ENCODE data around the gene BCL2L12. TPM values are rescaled to one million over a fixed set of nuclear protein-coding genes. Genes with fewer than 3 reads are reported as not detected.

BCL2L12 gene
- polyA plus RNA-seq, 10 donors: 21.3 to 32.7 (median 25.3) TPM

DNA sequence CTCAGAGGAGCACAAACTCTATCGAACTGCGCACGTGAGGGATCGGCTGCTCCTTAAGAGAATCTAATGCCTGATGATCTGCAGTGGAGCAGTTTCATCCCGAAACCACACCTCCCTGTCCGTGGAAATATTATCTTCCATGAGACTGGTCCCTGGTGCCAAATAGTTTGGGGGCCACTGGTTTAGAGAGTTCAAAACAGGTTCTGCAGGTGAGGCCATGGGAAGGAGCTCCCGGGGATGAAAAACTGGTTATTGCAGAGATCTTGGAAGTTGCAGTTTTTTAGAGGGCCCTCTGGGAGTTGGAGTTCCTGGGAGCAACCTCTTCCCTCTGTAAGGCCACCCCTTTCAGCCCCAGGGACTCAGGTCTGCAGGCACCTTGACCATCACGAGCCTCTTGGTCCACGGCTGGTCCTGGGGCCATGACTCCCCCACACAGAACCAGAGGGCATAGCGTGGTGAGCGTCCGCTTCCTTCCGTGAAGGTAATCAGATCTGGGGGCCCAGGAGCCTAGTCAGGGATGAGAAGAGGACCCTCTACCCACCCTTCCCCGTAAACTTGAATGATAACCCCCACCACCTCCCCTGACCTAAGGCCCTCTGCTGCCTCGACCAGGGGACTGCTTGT, 5.3 kb upstream of the BCL2L12 start:
- DNase-seq: no peak

DNA sequence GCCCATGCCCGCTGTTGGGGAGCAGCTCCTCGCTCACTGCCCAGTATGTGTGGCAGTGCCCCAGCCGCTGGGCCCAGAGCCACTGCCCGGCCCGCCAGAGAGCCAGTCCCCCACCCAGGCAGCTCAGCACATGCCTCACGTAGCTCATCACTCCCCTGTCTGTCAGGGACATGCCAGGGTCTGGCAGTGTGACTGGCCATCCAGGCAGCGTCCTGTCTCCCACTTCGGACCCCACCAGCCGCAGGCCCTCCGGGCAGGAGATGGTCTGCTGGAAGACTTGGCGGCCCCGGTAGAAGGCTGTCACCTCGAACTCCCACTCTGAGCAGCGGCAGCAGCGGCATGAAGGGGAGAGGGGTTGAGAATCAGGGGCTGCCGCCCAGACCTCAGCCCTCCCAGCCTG, 3.7 kb upstream of the BCL2L12 start:
- DNase-seq: no peak

- DNase-seq: no peak
These were observed 2.5 kb upstream of the BCL2L12 start for GRCh38 chr19:49663224-49663623.

DNA sequence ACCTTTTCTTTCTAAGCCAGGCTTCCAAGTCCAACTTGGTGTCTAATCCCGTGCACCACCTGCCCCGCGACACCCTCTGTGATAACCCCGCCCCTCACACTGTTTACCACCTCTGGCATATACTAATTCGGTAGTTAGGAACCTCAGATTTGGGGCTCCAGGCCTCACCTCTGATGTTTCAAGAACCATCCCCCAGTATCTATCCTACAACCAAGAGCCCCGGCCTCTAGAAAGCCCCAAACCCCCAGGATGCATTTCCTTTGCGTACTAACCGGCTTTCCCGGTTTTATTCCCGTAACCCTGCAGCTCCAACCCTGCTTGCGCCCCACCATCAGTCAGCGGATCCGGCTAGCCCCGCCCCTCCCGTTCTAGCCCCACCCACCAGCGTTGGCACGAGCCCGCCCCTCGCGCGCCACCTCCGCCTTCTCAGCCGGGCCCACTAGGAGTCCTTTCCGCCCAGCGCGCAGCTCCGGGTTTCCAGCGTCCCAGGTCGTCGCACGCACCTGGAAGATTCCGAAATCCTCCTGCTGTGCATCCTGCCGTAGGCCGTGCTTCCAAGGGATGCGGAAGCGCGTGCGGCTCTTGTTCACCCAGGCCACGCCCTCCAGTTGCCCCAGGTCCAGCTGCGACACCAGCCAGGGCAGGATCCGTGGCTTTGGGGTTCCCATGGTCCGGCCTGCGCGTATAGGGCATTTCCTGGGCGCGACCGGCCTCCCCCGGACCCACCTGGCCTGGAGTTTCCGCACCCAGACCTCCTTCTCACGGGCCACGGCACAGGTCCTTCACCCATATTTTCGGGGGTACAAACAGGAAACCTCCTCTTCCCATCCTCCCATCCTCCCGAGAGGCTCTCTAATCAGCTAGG, 1.3 kb upstream of the BCL2L12 start:
- peak; percentile 65 to 86 (median 70) for DNase-seq

DNA sequence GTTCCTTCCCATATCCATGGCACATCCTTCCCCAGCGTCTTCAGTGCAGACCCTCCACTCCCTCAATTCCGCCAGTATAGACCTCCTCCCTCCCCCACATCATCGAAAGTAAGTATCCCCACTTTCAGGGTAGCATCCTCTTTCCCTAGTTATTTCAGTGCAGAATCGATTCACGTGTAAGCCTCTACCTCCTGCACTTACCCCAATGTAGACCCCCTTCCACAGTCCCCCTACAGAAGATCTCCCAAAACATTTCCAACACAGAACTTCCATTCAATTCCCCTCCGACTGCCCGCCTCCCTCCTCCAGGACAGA, 740 bp upstream of the BCL2L12 start:
- no peak for DNase-seq

GRCh38 chr19:49666120-49666444, 349 bp downstream of the BCL2L12 start:
- DNase-seq: no peak

- DNase-seq: no peak
These were observed 1.7 kb downstream of the BCL2L12 start for GRCh38 chr19:49667473-49667872.

GRCh38 chr19:49669516-49669915, 3.8 kb downstream of the BCL2L12 start:
- no peak for DNase-seq

DNA sequence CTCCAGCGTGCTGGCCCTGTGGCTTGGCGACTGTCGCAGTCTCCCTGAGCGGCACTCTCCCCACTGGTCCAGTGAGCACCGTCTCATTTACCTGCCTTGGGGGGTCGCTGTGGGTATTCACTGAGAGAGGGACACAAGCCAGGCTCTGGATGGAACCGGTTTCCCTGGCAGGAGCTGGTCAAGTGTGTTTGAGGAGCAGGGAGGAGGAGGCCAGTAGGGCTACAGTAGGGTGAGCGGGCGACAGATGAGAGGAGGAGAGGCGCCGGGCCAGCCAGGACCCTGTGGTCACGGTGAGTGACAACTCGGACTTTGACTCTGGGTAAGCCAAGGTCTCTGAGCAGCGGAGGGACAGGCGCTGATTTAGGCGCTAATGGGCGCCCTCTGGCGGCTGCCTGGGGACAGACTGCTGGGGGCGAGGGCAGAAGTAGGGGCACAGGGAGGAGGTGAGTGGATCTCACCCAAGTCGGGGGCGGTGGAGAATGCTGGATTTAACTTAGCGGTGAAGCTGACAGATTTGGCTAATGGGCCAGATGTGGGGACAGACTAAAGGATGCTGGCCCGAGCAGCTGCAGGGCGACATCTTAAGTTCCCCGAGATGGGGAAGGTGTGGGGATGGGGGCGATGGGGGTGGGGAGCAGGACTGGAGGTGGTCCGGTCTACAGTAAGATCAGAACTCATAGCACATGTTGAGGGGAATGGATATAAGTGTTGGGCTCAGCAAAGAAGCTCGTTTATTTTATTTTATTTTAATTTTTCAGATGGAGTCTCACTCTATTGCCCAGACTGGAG, 6.6 kb downstream of the BCL2L12 start:
- DNase-seq: peak in 2 of 3 donors; percentile 69 to 83

GRCh38 chr19:49676136-49676783, 10.5 kb downstream of the BCL2L12 start:
- DNase-seq: peak in 1 of 3 donors; percentile 95

DNA sequence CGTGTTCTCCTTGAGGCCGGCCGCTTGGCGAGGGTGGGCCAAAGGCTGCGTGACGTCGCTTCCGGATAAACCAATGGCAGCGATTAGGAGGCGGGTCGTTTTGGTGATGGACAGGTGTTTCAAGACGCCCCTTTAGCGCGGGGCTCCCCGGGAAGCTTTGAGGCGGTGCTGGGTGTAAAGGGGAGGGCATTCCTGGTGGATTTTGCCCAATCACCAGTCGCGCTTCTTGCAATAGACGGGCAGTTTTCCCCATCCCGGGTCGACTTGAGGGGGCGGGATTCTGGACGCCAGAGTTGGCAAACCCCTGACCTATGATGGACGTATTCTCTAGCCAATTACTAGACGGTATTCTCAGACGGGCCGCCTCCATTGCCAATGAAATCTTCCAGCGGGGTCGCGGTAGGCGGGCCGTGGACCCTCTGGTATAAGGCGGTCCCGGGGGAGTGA, 11.1 kb downstream of the BCL2L12 start:
- peak; percentile 100 for DNase-seq

- DNase-seq: peak in 1 of 3 donors; percentile 73
These were observed 11.6 kb downstream of the BCL2L12 start, which contains the start of gene PRMT1 for GRCh38 chr19:49677231-49677900. Gene PRMT1, plus strand, starts transcription at chr19:49677271. Its CDS starts 10 bp downstream, at chr19:49677281.

GRCh38 chr19:49677901-49678674, 12.4 kb downstream of the BCL2L12 start:
- DNase-seq: peak; percentile 69 to 92 (median 79)

DNA sequence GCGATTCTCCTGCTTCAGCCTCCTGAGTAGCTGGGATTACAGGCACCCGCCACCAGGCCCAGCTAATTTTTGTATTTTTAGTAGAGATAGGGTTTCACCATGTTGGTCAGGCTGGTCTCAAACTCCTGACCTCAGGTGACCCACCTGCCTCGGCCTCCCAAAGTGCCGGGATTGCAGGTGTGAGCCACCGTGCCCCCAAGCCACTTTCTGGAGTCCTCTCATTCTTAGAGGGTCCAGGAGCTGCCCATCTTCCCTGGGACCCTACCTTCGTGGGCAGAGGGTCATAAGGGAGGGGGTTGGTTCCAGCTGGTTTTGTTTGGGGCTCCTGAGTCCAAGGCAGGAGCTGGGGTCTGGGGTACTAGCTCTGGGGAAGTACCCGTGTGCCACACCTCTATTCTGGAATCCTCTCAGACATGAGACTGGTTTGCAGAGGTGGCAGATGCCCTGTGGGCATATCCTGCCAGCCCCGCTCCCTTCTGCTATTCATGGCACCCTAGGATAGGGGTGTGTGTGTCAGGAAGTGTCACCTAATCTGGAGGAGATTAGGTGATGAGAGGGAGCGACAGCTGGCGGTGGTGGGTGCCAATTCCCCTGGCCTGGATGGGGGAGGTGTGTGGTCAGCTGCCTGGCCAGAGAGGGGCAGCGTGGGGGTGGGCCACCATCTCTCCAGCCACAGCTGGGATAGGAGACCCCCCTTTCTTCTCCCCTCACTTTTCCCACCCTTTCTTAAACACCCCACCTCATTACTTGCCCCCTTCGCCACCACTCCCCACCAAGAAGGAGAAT, 13.4 kb downstream of the BCL2L12 start:
- DNase-seq: peak; percentile 49 to 57 (median 55)

DNA sequence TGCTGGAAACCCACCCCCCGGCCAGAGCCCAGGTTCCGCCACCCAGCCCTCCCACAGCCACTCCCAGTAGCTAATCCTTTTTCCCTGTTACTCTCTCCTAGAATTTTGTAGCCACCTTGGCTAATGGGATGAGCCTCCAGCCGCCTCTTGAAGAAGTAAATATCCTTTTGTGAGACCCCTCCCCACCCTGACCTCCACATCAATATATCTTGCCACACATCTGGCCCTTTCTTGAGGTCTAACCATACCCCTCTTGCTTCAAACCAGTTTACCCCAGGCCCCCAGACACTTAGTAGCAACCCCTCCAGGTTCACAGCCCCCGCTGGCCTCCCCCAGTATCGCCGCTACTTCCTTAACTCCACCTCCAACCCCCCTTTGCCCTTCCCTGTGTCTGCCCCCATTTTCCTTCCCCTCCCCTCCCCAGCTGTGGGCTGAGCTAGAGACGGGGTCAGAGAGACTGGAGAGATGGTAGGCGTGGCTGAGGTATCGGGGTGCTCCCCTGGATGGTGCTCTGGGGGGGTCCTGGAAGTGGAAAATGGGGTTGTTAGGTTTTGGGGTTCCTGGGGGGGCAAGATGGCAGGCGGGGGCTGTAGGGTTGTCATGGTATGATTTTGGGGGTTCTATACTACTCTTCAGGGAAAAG, 14.2 kb downstream of the BCL2L12 start:
- no peak for DNase-seq

DNA sequence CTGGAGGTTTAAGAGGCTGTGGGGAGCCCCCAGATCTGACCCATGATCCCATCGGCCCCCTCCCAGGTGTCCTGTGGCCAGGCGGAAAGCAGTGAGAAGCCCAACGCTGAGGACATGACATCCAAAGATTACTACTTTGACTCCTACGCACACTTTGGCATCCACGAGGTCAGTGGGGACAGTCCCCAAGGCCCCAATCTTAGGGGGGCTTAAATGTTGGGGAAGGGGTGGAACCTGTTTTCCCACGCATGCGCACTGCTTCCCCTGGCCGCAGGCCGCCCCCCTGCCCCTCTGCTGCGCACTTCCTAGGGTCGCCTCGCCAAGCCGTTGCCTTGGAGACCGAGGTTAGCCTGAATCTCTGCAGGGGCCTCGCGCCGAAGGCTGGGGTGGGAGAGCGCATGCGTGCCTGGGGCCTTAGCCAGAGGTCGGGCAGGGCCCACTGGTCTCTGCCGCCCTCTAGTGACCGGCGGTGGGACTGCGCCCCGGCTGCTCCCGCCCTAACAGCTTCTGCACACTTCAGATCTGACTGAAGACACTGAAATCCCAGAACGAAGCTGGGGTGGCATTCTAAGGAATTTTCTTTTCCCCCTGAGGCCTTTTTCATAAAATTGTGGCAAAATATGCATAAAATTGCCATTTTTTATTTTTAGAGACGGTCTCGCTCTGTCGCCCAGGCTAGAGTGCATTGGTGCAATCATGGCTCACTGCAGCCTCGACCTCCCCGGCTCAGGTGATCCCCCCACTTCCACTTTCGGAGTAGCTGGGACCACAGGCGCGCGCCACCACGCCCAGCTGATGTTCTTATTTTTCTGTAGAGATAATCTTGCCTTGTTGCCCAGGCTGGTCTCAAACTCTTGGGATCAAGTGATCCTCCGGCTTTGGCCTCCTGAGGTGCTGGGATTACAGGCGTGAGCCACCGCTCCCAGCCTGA, 15.0 kb downstream of the BCL2L12 start:
- DNase-seq: peak; percentile 83 to 97 (median 95)

DNA sequence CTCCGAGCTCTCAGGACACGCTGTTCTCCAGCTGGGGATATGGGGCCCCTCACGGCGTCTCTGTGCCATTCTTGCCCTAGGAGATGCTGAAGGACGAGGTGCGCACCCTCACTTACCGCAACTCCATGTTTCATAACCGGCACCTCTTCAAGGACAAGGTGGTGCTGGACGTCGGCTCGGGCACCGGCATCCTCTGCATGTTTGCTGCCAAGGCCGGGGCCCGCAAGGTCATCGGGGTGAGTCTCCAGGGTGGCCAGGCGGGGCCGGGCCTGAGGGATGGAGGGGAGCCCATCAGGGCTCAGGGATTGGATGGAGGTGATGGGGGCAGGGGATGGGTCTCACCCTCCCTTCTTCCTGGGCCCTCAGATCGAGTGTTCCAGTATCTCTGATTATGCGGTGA, 16.1 kb downstream of the BCL2L12 start:
- no peak for DNase-seq

- no peak for DNase-seq
These were observed 16.5 kb downstream of the BCL2L12 start for GRCh38 chr19:49682274-49682673.

Measured in muscle of back (tissue), 11 donors.